Putamen (tissue), 1 donor: ENCODE measurements around the gene CDHR2.
A peak's percentile ranks its signal among the peaks of the same experiment; 100 is the strongest.
"Not testable (repeated sequence)": the region's sequence is repeated elsewhere in the genome, so short reads cannot be mapped to it uniquely, and the experiment has no call there.

Experiments
- DNase-seq: peaks from one replicate; pipeline ENCODE4 v3.0.0-alpha.2; 2016; ENCODE audit warnings: low spot score

CDHR2 gene

DNA sequence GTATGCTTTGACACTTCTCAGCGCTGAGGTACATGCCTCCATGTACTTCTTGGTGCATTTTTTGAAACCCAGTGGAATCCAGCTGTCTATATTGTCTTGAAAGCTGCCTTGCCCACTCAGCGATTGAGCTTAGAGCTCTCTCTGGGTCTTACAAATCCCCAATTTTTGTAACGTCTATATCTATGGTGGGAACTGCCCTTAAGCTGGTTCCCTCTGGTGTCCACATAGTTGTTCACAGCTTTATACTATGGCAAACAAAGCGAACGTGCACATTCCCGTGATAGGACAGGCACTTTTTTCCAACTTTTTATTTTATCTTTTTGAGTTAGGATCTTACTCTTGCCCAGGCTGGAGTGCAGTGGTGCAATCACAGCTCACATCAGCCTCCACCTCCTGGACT, 20.9 kb downstream of the CDHR2 start:
- DNase-seq: no peak

GRCh38 chr5:176573564-176574296, 24.6 kb downstream of the CDHR2 start:
- DNase-seq: peak; percentile 41

- DNase-seq: no peak
Measured at GRCh38 chr5:176574297-176574591, 25.1 kb downstream of the CDHR2 start.

GRCh38 chr5:176575066-176575465, 25.9 kb downstream of the CDHR2 start:
- no peak for DNase-seq

GRCh38 chr5:176575488-176576422, 26.6 kb downstream of the CDHR2 start:
- DNase-seq: no peak

GRCh38 chr5:176577312-176578176, 28.4 kb downstream of the CDHR2 start:
- DNase-seq: no peak

DNA sequence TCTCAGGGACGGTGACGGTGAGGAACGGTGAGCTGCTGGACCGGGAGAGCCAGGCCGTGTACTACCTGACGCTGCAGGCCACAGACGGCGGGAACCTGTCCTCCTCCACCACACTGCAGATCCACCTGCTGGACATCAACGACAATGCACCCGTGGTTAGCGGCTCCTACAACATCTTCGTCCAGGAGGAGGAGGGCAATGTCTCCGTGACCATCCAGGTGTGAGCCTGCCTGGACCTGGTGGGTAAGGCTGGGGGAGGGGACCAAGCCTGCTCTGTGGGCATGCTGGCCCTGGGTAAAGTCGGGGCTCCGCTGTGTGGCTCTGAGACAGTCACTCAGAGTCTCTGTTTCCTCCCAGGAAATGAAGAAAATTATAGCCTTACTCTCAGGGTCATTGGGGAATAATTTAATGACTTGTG, 29.3 kb downstream of the CDHR2 start:
- no peak for DNase-seq

- DNase-seq: no peak
Measured at GRCh38 chr5:176579323-176579722, 30.2 kb downstream of the CDHR2 start.

GRCh38 chr5:176581361-176581760, 32.2 kb downstream of the CDHR2 start:
- DNase-seq: no peak

- DNase-seq: no peak
Measured at GRCh38 chr5:176583076-176583475, 33.9 kb downstream of the CDHR2 start.

- no peak for DNase-seq
Measured at GRCh38 chr5:176587398-176587797, 38.3 kb downstream of the CDHR2 start.

- DNase-seq: no peak
Measured at GRCh38 chr5:176588297-176588696, 39.2 kb downstream of the CDHR2 start.

- no peak for DNase-seq
Measured at GRCh38 chr5:176589039-176589769, 40.1 kb downstream of the CDHR2 start.

GRCh38 chr5:176590035-176590717, 41.0 kb downstream of the CDHR2 start:
- DNase-seq: no peak

DNA sequence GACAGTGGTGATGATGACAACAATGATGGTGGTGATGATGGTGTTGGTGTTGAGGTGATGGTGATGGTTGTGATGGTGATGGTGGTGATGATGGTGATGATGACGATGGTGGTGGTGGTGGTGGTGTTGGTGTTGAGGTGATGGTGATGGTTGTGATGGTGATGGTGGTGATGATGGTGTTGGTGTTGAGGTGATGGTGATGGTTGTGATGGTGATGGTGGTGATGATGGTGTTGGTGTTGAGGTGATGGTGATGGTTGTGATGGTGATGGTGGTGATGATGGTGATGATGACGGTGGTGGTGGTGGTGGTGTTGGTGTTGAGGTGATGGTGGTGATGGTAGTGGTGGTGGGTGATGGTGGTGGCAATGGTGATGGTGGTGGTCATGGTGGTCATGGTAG, 42.5 kb downstream of the CDHR2 start:
- not testable (repeated sequence) for DNase-seq

DNA sequence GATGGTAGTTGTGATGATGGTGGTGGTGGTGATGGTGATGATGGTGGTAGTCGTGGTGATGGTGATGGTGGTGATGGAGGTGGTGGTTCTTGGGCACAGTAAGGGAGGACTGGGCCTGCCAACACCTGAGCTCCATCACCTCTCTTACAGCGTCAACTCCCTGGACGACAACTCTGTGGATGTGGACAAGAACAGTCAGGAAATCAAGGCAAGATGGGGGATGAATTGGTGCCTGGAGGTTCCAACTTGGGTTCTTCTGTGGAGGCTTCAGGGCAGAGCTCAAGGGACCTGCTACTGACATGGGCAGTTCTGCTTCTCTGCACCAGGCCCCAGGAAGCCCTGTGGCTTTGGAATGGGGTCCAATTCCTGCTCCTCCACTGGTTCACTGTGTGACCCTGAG, 43.4 kb downstream of the CDHR2 start:
- no peak for DNase-seq

GRCh38 chr5:176593273-176593869, 44.2 kb downstream of the CDHR2 start:
- DNase-seq: no peak

- DNase-seq: no peak
Measured at GRCh38 chr5:176594554-176594953, 45.4 kb downstream of the CDHR2 start.

- no peak for DNase-seq
Measured at GRCh38 chr5:176595386-176595943, 46.3 kb downstream of the CDHR2 start.

GRCh38 chr5:176596069-176596644, 47.0 kb downstream of the CDHR2 start:
- no peak for DNase-seq
